Activated T-cell treated with anti-CD3 and anti-CD28 coated beads, Interleukin-2, amount 50 U/mL, for 1 hour (primary cell): Measurements from ENCODE around the gene TECTA.

Experiments
- DNase-seq: peaks from one replicate; pipeline ENCODE4 v3.0.0-alpha.2; 2020

TECTA gene, protein sequence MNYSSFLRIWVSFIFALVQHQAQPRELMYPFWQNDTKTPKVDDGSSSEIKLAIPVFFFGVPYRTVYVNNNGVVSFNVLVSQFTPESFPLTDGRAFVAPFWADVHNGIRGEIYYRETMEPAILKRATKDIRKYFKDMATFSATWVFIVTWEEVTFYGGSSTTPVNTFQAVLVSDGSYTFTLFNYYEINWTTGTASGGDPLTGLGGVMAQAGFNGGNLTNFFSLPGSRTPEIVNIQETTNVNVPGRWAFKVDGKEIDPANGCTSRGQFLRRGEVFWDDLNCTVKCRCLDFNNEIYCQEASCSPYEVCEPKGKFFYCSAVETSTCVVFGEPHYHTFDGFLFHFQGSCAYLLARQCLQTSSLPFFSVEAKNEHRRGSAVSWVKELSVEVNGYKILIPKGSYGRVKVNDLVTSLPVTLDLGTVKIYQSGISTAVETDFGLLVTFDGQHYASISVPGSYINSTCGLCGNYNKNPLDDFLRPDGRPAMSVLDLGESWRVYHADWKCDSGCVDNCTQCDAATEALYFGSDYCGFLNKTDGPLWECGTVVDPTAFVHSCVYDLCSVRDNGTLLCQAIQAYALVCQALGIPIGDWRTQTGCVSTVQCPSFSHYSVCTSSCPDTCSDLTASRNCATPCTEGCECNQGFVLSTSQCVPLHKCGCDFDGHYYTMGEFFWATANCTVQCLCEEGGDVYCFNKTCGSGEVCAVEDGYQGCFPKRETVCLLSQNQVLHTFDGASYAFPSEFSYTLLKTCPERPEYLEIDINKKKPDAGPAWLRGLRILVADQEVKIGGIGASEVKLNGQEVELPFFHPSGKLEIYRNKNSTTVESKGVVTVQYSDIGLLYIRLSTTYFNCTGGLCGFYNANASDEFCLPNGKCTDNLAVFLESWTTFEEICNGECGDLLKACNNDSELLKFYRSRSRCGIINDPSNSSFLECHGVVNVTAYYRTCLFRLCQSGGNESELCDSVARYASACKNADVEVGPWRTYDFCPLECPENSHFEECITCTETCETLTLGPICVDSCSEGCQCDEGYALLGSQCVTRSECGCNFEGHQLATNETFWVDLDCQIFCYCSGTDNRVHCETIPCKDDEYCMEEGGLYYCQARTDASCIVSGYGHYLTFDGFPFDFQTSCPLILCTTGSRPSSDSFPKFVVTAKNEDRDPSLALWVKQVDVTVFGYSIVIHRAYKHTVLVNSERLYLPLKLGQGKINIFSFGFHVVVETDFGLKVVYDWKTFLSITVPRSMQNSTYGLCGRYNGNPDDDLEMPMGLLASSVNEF (N-terminal part only)

DNA sequence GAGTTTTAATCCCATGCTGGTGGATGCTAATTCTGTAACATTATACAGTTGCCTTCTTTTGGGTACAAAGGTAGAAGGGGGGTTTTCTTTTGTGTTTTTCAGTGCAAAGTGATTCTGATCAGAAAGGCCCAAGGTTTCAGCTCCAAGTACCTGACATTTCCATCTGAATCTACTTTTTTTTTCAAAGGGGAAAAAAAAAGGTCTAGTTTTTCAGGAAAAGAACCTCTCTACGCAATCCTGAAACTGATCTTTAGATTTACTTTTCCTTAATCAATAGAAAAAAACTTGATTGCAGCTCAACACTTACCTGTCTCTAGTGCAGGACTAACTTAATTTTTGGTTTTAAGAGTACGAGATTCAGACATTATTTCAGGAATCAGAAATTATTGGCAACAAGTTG, at the start of gene TECTA:
TECTA (plus strand) TSS at position 301 of the 400 bp plus-strand sequence. CDS start 1,423 bp downstream, outside the sequence.
- DNase-seq, result no peak

DNA sequence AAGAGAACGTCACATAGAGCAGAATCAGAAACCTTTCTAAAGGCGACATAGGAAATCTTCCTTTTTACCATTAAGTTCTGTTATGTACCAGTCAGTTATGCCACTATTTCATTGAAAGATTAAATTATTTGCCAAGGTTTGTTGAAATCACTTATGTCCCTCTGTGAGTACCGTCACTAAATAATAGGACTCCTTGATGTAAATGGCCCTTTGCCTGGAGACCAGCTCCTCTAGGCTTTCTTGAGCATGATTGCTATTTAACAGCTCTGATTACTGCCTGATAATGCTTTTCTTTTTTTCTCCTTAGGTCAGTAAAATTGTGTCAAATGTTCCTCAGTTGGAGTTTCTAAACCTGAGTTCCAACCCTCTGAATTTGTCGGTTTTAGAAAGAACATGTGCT, 47.8 kb upstream of the TECTA start:
- DNase-seq, result no peak

DNA sequence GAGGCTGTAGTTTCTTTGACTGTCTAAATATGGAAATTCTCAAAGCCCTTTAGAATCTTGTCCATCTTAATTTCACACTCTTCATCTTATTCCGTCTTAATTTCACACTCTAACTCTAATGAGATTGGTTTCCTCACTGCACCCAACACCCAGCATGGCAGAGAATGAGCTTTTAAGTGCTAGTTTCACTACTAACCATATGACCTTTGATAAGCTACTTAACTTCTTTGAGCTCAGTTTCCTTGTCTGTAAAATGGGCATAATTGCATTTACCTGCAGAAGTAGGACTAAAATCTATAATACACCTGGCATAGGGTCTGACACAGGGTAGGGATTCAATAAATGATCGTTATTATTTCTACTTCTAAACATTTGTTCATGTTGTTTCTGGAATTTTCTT, 46.8 kb upstream of the TECTA start:
- no peak for DNase-seq

DNA sequence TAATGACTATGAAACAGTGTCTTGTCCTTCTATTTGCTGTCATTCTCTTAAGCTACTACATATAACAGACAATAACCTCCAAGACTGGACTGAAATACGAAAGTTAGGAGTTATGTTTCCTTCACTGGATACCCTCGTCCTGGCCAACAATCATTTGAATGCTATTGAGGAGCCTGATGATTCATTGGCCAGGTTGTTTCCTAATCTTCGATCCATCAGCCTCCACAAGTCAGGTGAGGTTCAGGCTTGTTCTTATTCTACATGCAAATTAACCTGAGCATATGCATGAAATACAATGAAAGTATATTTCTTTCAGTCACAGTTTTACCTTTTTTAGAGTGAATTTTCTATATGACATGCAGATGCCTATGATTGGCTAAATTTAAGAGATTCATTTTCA, 46.0 kb upstream of the TECTA start:
- DNase-seq, result no peak

DNA sequence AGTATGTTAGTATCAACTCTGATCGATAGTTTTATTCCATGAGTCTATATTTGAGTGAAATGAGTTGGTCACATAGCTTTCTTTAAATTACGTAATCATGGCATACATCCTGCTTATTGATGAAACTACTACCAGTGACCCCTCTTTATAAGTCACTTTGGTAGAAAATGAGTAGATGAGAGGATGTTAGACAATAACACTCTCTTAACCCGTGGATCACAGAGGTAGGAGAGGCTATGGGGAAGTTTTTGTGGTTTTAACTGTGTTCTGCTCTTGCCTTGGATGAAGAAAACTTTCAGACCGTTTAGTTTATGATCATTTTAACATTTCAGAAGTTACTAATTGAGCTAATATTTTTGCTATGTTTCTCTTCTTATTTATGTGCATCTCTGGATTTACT, 43.1 kb upstream of the TECTA start:
- DNase-seq, result no peak

DNA sequence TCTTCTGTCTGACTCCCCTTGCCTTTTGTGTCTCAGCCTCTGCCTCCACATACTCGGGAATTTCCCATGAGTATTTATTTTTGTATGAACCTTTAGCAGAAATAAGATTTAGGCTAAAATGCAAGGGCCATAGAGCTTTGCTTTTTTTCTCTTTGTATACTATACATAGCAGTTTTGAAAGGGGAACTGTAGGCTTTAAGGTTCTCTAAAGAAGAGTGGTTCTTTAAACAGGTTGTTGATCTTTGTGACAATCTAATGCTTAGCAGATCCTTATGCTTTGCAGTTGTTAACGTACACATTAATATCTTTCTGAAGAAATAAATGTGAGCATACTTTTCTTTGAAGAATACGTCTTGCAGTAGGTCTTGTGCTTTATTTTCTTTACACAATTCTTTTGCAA, 42.1 kb upstream of the TECTA start:
- no peak for DNase-seq

DNA sequence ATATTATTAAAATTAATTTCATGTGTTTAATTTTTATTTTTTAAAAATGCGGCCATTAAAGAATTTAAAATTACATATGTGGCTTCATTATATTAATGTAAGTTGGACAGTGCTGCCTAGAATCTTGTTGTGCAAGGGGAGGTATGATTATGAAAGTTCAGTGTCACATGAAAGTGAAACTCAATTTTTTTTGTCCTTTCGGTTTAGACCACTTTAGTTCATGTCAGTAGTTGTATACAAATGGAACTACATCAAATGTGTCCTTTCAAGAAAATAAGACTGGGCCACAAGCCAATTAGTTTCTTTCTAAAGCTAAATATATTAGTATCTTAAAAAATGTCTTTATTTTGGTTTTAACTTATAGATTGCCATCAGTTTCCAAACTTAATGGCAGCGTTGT, 41.4 kb upstream of the TECTA start:
- no peak for DNase-seq

DNA sequence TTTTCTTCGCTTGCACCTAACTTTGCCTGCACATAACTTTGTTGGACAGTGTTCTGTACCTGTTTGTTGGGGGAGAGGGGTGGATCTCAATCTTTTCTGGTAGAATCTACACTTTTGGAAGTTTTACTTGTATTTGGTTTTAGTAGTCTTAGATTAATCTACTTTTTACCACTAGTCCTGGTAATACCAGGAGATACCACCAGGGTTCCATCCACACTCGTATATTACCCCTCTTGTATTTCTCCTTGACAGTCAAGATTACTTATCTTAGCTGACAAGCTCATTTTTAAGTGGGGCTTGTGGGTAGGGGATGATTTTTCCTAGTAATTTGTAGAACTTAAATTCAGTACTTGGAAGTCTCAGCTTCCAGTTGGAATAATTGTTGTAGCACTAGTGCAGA, 37.3 kb upstream of the TECTA start:
- DNase-seq, result no peak

DNA sequence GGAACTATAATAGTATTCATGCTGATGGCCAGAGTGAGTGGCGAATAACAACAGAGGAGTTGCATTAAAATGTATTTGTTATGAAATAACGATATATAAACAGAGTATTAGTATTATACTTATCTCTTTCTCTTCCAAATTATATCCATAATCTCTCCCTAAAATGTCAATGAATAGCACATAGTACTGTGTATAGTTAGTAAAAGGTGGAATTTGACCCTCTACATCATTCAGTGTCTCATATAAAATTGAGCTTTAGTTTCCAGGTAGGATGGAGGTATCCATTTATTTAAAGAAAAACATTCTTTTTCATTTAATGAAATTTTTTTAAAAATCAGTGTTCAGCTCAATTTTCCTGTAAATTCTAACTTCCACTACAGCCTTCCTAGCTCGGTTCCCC, 34.4 kb upstream of the TECTA start:
- no peak for DNase-seq

DNA sequence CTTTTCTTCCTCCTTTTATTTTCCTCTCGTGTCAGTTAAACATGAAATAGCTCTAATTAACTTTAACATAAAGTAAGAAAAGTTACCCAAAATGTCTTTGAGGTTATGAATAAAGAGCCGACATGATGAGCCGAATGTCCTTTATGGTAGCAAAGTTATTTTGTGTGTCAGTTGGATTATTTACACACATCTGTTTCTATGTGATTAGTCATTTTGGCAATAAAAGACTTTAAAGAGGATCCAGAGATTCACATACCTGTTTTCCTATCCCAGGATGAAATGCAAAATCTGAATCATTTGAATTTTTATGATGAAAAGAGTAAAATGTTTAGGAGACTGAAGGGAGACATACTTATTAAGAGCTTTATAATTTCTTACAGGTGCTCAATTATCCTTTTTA, 34.0 kb upstream of the TECTA start:
- DNase-seq, result no peak

DNA sequence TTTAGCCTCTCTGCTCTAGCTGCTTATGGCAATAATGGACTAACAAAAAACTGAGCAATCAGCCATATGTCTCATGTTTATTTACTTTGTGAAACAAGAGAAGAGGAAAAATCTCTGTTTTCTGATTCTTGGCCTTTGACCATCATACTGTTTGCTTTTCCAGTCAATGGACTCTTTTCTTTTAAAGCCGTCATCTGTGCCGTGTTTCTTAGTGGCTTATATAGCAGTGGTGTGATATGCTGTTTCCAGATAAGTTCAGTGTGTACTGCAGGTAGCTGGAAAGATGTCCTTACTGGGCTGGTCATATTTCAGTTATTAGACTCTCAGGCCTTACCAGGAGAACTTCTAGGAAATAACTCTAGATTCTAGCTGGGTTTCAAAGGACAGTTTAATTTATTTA, 33.6 kb upstream of the TECTA start:
- no peak for DNase-seq

DNA sequence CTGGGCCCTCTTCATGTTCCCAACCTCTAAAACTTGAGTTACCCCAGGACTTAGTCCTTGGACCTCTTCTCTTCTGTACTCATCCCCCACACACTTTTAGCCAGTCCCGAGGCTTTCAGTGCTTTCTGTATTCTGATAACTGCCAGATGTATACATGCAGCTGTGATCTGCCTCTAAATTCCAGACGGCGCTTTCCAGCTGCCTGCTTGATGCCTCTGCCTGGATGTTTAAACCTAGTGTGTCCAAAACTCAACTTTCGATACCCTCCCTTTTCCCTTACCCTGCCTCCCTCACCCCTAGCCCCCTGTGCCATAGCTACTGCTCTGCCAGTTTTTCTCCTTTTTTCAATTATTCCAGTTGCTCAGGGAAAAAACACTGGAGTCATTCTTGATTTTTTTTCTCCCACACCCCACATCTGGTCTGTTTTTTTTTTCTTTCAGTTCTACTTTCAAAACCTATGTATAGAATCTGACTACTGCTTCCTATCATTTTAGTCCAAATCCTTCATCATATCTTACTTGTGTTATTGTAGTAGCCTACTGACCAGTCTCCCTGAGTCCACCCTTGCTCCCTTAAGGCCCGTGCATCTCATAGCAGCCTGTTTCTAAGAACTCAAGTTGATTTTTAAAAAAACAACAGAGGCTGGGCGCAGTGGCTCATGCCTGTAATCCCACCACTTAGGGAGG, 32.9 kb upstream of the TECTA start:
- no peak for DNase-seq

DNA sequence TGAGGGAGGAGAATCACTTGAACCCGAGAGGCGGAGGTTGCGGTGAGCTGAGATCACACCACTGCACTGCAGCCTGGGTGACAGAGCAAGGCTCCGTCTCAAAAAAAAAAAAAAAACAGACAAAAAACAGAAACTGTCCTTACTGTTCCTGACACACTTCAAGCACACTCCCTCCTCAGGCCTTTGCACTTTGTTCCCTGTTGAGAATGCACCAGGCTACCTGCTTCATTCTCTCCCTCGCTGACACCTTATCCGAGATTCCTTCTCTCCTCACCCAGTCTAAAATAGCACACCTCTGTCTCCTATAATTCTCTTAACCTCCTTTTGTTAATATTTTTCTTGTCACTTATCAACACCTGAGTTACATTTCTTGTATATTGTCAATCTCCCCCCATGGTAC, 32.3 kb upstream of the TECTA start:
- no peak for DNase-seq

DNA sequence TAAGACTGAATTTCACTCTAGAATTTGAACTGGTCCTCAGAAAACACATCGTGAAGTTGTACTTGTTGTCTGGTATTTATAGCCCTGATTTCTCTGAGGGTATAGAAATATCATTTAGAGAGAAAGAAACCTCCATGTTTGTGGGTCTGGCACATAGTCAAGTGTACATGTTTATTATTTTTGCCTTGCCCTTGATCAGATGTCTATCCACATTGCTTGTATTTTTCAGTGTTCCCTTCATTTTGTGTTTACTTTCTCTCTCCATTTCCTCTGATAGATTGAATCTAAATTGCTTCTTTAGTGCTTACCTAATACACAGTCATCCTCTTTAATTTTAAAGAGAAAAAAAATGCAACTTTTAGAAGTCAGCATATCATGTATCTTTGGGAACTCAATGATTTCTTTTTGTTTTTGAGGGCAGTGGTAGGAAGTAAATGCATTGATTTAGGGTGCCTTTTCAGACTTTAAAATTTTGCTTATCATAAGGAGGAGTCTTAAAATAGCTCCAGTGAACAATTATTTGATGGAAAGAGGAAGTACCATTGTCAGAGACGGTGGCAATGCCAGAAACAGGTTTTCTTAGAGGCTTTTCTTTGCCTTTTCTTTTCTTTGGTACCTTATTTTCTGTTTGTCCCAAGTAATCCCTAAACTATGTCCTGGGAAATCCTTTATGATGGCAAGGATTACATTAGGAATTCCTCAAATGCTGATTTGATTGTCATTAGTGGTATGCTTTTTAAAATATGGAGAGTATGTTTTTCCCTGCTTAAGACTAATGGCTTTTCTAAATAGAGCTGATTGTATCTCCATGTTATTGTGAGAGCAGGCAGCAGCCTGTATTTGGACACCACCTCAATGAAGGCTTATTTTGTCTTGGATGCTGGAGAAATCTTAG, 29.8 kb upstream of the TECTA start:
- DNase-seq, result no peak

DNA sequence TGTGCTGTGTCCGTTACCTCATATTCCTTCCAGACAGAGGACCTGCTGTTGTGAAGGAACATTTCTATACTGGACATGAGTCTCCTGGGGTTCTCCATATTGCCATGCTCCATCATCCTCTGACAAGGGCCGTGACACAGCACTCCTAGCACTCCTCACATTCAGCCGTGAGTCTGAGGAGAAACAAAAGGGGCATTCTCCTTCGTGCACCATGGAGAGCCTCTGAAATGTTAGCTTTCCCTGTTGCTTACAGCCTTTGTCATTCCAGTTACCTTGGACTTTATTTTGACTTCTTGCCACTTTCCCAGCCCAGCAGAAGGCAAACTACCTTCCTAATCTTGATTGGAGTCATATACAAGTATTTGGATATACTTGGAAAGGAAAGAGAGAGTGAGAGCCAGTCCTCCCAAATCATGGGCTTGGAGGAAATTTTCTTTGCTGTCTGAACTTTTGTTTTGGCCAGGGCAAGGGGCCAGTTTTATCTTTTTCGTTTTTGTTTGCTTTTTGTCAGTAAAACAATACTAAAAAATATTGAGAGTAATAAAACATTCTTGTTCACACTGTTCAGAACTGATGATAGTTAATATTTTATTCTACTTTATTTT, 29.1 kb upstream of the TECTA start:
- no peak for DNase-seq

DNA sequence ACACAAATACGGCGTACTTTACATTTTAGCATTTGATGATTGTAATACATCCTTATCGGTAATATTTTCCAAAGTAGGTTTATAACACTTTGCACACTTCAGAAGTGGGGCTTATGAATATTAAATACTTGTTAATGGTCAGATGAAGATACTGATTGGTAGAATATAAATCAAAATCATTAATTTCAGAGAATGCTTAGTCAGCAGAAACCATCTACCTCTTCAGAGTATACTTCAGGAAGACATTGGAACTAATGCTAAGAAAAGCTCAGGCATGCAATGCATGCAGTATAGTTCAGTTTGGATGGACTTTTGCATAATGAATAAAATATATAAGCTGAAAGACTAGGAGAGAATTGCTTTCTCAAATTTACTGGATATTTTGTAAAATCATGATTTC, 19.7 kb upstream of the TECTA start:
- DNase-seq, result no peak

DNA sequence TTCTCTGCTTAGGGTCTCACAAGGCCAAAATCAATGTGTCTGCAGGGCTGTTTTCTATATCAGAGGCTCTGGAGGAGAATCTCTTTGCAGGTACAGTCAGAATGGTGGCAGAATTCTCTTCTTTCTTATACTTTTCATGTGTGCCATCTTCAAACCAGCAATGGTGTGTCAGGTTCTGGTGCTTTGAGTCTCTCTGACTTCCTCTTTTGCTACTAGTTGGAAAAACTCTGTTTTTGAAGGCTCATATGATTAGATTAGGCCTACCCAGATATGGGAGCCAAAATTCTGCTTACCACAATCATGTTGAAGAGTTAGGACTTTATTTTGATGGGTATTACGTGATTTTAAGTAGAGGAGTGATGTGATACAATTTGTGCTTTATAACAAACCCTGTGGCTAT, 18.8 kb upstream of the TECTA start:
- DNase-seq, result no peak

DNA sequence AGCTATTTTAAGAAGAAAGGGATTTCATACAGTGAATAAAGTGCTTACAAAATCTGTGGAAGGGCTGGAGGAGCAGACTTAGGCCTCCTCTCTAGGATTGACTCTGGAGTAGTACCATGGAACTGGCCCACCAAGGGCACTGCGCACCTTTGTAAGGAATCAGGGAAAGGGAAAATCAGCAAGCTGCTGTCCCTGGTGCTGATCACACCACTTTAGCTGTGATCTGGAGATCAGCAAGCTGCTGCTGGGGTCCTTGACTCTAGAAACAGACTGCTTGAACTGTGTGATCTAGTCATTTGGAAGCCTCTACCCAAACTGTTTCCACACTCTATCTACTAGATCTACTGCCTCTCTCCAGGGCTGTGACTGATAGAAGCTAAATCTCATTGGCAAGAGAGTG, 18.4 kb upstream of the TECTA start:
- no peak for DNase-seq

DNA sequence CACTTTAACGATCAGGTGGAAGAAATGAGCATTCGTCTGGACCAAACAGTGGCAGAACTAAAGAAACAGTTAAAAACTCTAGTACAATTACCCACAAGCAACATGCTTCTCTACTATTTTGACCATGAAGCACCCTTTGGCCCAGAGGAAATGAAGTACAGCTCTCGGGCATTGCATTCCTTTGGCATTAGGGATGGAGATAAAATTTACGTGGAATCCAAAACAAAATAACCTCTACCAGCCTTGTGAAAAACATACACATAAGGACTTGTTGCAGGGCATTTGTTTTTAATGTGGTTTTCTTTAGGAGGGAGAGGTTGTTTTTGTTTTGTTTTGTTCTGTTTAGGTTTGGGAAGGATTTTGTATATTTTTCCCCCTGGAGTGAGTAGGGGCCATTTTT, 14.2 kb upstream of the TECTA start:
- DNase-seq, result no peak

DNA sequence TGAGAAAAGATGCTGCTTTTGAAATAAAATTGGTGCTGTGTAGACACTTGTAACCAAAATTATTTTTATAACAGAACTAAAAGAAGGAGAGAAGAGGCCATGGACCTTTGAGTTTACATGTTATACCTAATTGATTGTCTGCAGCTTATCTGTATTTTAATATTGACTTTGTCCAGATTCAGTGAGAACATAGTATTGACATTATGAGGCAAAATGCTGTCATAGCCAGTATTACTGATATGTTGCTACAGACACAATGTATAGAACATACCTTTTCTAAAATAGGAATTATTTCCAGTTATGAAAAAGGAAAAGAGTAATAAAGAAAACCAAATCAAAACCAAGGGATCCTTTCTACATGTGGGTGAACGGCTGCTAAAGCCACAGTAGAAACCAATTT, 11.5 kb upstream of the TECTA start:
- DNase-seq, result no peak

DNA sequence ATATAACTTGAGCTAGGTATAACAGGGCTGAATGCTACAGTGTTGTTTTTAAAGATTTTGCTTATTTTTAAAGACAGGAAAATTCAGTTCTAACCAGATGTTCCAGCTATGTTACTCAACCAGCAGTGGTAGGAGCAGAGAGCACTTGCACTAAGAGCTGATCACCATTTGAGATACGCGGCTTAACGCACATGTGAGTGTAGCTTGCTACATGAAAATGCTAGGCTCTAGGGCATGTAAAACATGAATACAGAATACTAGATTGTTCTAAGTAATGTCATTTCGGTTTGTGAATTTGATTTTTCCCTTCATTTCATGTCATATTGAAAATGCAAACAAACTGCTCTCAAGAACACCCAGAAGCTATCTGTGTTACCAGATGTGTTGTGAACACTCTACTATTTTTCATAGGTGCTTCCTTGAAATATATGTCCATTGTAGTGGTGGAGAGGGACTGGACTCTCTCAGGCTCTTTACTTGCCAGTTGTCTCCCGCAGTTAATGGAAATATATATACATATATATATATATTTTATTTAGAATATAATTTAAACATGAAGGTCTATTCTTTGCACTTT, 10.8 kb upstream of the TECTA start:
- no peak for DNase-seq
